ENCODE measurements around the gene SRF. TPM values are rescaled to one million over a fixed set of nuclear protein-coding genes. Genes with fewer than 3 reads are reported as not detected.

Gene SRF
- total RNA-seq, 1 donor from 2014 or later, result 10.8 TPM

- Histone ChIP-seq H3K27me3 (ENCODE audit: control insufficient read depth, insufficient read depth, low read length) (peaks cover 2% of the 10 kb centered on the region), H3K4me3 (ENCODE audit: low read depth, low read length) (no peak overlapping the region), H3K36me3 (ENCODE audit: control insufficient read depth, insufficient read depth, low read length) (peaks cover 2% of the 10 kb centered on the region)
- DNase-seq (ENCODE audit: low read depth), result no peak
- FAIRE-seq, result no peak
- TF ChIP-seq CTCF (IDR thresholded peaks at IDR 0.05; ENCODE audit: insufficient read depth, low read length, severe bottlenecking), result no peak
Measured at GRCh38 chr6:43229803-43230620, 58.9 kb downstream of the SRF start.

- H3K36me3 ChIP-seq (ENCODE audit: control insufficient read depth, insufficient read depth, low read length), result peaks cover under 1% of the 10 kb centered on the region
- no peak for TF ChIP-seq CTCF (IDR thresholded peaks at IDR 0.05; ENCODE audit: insufficient read depth, low read length, severe bottlenecking)
- DNase-seq (ENCODE audit: low read depth) (no peak), FAIRE-seq (no peak)
- no peak overlapping the region for H3K4me3 ChIP-seq (ENCODE audit: low read depth, low read length)
- H3K27me3 ChIP-seq (ENCODE audit: control insufficient read depth, insufficient read depth, low read length), result peaks cover 2% of the 10 kb centered on the region
Measured at GRCh38 chr6:43231053-43231452, 60.0 kb downstream of the SRF start.

Other genes starting within 250 kb of the SRF start
- gene CNPY3, start 241.8 kb upstream of the SRF start, total RNA-seq, result 9.7 and 14.0 TPM in 2 replicates
- 0.26 TPM in 1 of 2 replicates, not detected in the other for gene GNMT, start 210.5 kb upstream of the SRF start, total RNA-seq
- 25.0 and 32.1 TPM in 2 replicates for gene PEX6, start 192.1 kb upstream of the SRF start, total RNA-seq
- gene PPP2R5D, start 186.7 kb upstream of the SRF start, total RNA-seq, result 20.2 and 27.6 TPM in 2 replicates
- 55.2 and 62.4 TPM in 2 replicates for gene MEA1, start 157.3 kb upstream of the SRF start, total RNA-seq
- gene KLHDC3, start 157.0 kb upstream of the SRF start, total RNA-seq, result 60.4 and 70.6 TPM in 2 replicates
- 84.7 and 97.1 TPM in 2 replicates for gene RRP36, start 149.6 kb upstream of the SRF start, total RNA-seq
- 16.9 and 20.5 TPM in 2 replicates for gene CUL7, start 117.4 kb upstream of the SRF start, total RNA-seq
- gene MRPL2, start 111.8 kb upstream of the SRF start, total RNA-seq, result 32.8 and 50.3 TPM in 2 replicates
- 10.4 and 14.5 TPM in 2 replicates for gene KLC4, start 111.6 kb upstream of the SRF start, total RNA-seq
- gene PTK7, start 95.0 kb upstream of the SRF start, total RNA-seq, result 53.2 and 69.5 TPM in 2 replicates
- gene CUL9, start 10.9 kb downstream of the SRF start, total RNA-seq, result 29.0 and 36.4 TPM in 2 replicates
- gene DNPH1, start 58.2 kb downstream of the SRF start, total RNA-seq, result 59.8 and 75.4 TPM in 2 replicates
- not detected in 2 replicates for gene TTBK1, start 72.2 kb downstream of the SRF start, total RNA-seq
- not detected in 2 replicates for gene SLC22A7, start 127.0 kb downstream of the SRF start, total RNA-seq
- gene CRIP3, start 137.6 kb downstream of the SRF start, total RNA-seq, result not detected in 2 replicates
- 1.8 and 2.1 TPM in 2 replicates for gene ZNF318, start 198.4 kb downstream of the SRF start, total RNA-seq

Data from bronchial epithelial cell (primary cell).